GM18519 (cell line): ENCODE measurements around the gene CD55.

ENCODE experiments used
- ATAC-seq: cut with Tn5 transposase; IDR thresholded peaks from one replicate; pipeline ENCODE4 v1.9.1; 2021; ENCODE audit warnings: mild to moderate bottlenecking, moderate library complexity; ENCODE audit not compliant: unreplicated experiment, low FRiP score

CD55 gene

GRCh38 chr1:207355513-207356295 lies 34.2 kb downstream of the CD55 start:
- ATAC-seq, result no peak

GRCh38 chr1:207361029-207361428 lies 39.6 kb downstream of the CD55 start:
- no peak for ATAC-seq

DNA sequence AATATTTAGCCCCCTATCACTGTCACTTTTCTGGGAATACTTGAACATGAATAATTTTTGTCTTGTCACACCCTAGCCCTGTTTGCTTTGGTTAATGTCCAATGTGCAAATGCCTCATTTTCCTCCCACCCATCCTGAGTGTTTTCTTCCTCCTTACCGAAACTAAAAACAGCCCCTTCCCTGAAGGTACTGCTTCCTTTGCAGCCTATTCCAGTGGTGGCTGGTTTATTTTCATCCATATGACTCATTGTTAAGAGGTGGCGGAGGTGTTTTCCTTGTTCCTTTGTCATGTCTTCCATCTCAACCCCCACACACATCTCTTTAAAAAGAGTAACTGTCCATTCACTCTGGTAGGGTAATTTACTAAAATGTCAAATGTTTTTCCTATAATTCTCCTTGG lies 40.4 kb downstream of the CD55 start:
- ATAC-seq, result no peak

- ATAC-seq, result no peak
These were observed 41.7 kb downstream of the CD55 start for GRCh38 chr1:207362962-207363860.

DNA sequence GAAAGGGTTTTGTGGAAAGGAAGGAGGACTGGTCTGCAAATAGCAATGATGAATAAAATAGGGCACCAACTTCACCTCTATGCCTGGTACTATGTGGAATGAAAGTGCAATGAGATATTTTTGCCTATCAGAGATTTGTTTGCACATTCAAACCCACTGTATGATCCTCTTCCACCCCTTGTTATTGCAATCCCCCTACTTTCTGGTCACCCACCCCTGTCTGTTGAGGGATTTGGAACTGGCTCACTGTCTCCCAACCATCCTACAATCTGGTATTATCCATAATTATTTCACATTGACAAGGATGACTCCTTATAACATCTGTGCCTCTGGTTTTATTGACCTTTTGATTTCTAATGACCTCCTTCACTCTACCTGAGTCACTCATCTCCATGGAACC lies 42.4 kb downstream of the CD55 start:
- no peak for ATAC-seq

GRCh38 chr1:207364614-207365013 lies 43.1 kb downstream of the CD55 start:
- ATAC-seq, result no peak

GRCh38 chr1:207365063-207365462 lies 43.6 kb downstream of the CD55 start:
- ATAC-seq, result no peak

DNA sequence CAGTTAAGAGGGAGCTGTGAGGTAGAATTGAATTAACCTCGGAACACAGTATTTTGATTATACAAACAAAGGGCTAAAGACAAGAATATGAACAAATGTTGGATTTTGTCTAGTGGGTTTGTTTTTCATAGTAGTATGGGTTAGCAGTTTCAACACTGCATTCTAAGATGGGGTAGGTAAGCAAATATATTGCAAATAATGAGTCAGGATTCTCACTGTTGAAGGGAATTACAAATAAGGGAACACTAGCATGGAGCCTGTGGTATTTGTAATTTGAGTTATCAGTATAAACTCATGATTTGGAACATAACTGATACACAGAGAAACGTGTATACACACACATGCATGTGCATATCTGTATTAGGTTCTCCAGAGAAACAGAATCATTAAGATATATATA lies 44.5 kb downstream of the CD55 start:
- ATAC-seq, result no peak

DNA sequence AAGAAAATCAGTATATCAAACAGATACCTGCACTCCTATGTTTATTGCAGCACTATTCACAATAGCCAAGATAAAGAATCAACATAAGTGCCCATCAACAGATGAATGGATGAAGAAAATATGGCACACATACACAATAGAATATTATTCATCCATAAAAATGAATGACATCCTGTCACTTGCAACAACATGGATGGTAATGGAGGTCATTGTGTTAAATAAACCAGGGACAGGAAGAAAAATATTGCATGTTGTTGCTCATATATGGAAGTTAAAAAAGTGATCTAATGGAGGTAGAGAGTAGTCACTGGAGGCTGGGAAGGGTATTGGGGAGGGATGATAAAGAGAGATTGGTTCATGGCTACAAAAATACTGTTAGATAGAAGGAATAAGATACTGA lies 67.2 kb downstream of the CD55 start:
- no peak for ATAC-seq

DNA sequence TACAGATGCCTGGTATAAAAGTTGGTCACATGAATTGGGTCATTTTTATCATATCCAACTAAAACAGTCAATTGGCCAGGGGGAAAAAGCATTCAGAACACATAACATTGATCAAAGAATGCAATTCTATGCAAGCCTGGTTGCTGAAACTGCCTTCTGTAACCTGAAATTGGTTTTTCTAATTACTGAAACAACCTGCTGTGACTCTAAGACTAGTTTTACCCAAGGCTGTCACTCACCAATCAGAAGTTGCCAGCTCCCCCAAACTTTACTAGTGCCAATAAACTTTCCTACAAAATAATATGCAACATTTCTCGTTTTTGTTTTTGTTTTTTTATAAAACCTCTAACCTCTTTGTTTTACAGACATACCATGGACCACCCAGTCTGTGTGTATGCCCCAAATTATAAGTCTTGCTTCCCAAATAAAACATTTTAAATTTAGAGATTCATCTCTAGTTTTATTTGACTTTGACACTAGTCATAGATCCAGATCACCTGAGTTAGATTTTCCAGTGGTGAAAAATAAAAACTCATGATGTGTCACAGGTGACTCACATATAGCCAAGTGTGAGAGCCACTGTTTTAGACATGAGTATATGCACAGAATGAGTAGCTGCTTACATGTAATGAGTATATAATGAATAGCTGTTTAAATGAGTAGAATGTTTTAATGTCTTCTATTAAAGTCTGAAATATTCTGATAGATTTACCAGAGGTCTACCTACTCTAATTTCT lies 68.4 kb downstream of the CD55 start:
- ATAC-seq, result no peak

DNA sequence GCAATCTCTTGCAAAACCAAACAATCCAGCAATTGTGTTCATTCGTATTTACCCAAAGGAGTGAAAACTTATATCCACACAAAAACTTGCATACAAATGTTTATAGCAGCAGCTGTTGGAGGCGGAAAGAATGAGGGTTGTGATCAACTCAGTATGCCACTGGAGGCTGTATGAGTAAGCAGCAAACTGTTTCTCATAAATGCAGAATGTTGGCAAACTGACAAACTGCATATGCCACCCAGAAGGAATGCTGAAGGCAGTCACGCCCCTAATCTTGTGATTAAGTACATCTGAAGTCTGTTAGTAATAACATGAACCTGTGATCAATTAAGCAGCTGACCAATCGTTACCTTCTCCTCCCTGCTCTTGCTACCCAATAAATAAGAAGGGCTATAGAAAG lies 72.1 kb downstream of the CD55 start:
- ATAC-seq, result no peak

DNA sequence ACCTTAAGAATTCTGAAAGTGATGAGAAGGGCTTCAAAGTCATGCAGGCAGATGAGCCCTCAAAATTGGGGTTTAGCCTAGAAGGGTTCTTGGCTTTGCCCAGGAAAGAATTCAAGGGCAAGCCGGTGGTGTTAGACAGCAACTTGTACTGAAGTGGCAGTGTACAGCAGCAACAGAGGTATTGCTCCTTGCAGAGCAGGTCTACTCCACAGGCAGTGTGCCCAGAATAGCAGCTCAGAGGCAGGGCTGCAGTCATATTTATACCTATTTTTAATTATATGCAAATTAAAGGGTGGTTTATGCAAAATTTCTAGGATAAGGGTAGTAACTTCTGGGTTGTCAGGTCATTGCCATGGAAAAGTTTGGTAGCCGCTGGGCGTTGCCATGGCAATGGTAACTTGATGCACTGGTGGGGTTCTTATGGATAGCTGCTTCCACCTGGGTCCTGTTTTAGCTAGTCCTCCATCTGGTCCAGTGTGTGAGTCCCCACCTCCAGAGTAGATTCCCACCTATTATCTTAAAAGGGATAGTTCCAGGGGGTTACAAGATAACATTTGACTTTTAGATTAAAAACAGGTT lies 74.8 kb downstream of the CD55 start:
- no peak for ATAC-seq

- no peak for ATAC-seq
These were observed 76.0 kb downstream of the CD55 start for GRCh38 chr1:207397525-207397926.

DNA sequence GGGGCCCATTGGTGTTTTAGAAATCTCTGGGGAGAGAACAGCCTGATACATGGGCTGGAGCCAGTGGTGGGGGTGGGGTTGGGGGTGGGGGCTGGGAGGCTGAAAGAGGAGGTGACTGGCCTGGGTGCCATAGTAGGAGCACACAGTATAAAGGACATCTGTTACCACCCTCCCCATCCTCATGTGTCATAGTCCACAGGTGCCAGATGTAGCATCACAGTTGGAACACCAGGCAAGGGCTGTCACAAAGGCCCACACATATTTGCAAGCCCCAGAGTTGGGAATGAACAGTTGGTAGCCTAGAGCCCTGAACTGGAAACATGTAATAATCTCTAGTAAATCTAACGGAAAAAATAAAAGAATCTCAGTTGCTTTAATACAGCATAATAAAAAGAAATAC lies 77.5 kb downstream of the CD55 start:
- no peak for ATAC-seq

GRCh38 chr1:207401578-207401977 lies 80.1 kb downstream of the CD55 start:
- no peak for ATAC-seq

GRCh38 chr1:207402744-207403143 lies 81.3 kb downstream of the CD55 start:
- no peak for ATAC-seq

- ATAC-seq, result no peak
These were observed 83.5 kb downstream of the CD55 start for GRCh38 chr1:207404849-207405525.

DNA sequence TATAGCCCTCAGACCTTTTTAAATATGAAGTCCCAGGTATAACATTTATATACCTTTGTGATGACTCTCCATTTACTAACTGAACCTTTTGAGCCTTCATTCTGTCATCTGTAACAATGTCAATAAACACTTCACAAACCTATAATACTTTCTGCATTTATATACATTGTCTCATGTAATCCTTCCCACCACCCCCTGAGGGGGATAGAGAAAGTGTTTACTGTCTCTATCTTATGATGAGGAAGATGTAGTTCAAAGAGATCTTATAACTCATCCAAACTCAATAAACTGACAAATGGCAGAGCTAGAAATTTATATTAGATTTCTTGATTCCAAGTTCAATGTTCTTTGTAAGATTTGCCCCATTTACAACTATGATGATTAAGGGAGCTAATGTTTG lies 84.3 kb downstream of the CD55 start:
- ATAC-seq, result no peak

GRCh38 chr1:207407655-207408260 lies 86.3 kb downstream of the CD55 start:
- no peak for ATAC-seq
